ENCODE results near the gene HMGN4. TPM values are rescaled to one million over a fixed set of nuclear protein-coding genes. Genes with fewer than 3 reads are reported as not detected.
A peak's percentile ranks its signal among the peaks of the same experiment; 100 is the strongest.
"Not testable (repeated sequence)": the region's sequence is repeated elsewhere in the genome, so short reads cannot be mapped to it uniquely, and the experiment has no call there.

HMGN4 gene
- total RNA-seq, 1 donor from 2014 or later, result 27.2 TPM

DNA sequence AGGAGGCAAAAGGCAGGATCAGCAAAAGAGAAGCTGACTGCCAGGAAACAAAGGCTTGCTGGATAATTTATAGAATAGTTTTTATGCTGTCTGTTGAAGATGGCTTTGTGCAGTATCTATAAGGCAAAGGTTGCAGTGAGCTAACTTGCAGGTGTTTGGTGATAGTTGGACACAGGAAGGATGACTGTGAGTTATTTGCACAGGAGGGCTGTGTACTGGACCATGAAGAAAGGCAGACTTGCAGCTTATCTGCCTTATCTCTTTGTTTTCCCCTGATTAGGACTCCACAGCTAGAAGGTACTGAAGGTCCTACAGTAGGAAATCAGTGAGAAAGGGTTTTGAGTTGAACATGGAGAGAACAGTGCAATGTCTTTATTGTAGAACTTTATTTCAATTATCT is 36.0 kb upstream of the HMGN4 start:
- Mint-ChIP-seq H3K9me3 (ENCODE audit: unreplicated experiment) (no peaks in the 10 kb centered on the region), H3K27me3 (ENCODE audit: unreplicated experiment) (peaks cover 8% of the 10 kb centered on the region), H3K4me1 (ENCODE audit: unreplicated experiment) (peaks cover 25% of the 10 kb centered on the region), H3K36me3 (ENCODE audit: low read depth, unreplicated experiment) (no peaks in the 10 kb centered on the region), H3K27ac (ENCODE audit: unreplicated experiment) (no peak overlapping the region), H3K4me3 (ENCODE audit: unreplicated experiment) (peak overlapping the region; percentile 2)
- no peak for DNase-seq (ENCODE audit: low spot score)
- TF ChIP-seq, protein P1, sequence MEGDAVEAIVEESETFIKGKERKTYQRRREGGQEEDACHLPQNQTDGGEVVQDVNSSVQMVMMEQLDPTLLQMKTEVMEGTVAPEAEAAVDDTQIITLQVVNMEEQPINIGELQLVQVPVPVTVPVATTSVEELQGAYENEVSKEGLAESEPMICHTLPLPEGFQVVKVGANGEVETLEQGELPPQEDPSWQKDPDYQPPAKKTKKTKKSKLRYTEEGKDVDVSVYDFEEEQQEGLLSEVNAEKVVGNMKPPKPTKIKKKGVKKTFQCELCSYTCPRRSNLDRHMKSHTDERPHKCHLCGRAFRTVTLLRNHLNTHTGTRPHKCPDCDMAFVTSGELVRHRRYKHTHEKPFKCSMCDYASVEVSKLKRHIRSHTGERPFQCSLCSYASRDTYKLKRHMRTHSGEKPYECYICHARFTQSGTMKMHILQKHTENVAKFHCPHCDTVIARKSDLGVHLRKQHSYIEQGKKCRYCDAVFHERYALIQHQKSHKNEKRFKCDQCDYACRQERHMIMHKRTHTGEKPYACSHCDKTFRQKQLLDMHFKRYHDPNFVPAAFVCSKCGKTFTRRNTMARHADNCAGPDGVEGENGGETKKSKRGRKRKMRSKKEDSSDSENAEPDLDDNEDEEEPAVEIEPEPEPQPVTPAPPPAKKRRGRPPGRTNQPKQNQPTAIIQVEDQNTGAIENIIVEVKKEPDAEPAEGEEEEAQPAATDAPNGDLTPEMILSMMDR (IDR thresholded peaks at IDR 0.05; ENCODE audit: unreplicated experiment), result no peak

- TF ChIP-seq, protein P1 (IDR thresholded peaks at IDR 0.05; ENCODE audit: unreplicated experiment), result no peak
- no peaks in the 10 kb centered on the region for H3K36me3 Mint-ChIP-seq (ENCODE audit: low read depth, unreplicated experiment)
- H3K9me3 Mint-ChIP-seq (ENCODE audit: unreplicated experiment), result no peaks in the 10 kb centered on the region
- H3K27me3 Mint-ChIP-seq (ENCODE audit: unreplicated experiment), result peaks cover 8% of the 10 kb centered on the region
- H3K27ac Mint-ChIP-seq (ENCODE audit: unreplicated experiment), result no peak overlapping the region
- no peak overlapping the region for H3K4me3 Mint-ChIP-seq (ENCODE audit: unreplicated experiment)
- DNase-seq (ENCODE audit: low spot score), result no peak
- H3K4me1 Mint-ChIP-seq (ENCODE audit: unreplicated experiment), result peaks cover 23% of the 10 kb centered on the region
Measured at GRCh38 chr6:26502626-26503025, 35.5 kb upstream of the HMGN4 start.

GRCh38 chr6:26507658-26508057 is 30.5 kb upstream of the HMGN4 start:
- H3K4me3 Mint-ChIP-seq (ENCODE audit: unreplicated experiment), result no peak overlapping the region
- TF ChIP-seq, protein P1 (IDR thresholded peaks at IDR 0.05; ENCODE audit: unreplicated experiment), result no peak
- H3K36me3 Mint-ChIP-seq (ENCODE audit: low read depth, unreplicated experiment), result no peaks in the 10 kb centered on the region
- no peak overlapping the region for H3K27ac Mint-ChIP-seq (ENCODE audit: unreplicated experiment)
- peaks cover 4% of the 10 kb centered on the region for H3K4me1 Mint-ChIP-seq (ENCODE audit: unreplicated experiment)
- H3K27me3 Mint-ChIP-seq (ENCODE audit: unreplicated experiment), result peaks cover 9% of the 10 kb centered on the region
- no peaks in the 10 kb centered on the region for H3K9me3 Mint-ChIP-seq (ENCODE audit: unreplicated experiment)
- DNase-seq (ENCODE audit: low spot score), result no peak

- not testable (repeated sequence) for H3K4me1 Mint-ChIP-seq (ENCODE audit: unreplicated experiment); H3K36me3 Mint-ChIP-seq (ENCODE audit: low read depth, unreplicated experiment); H3K9me3 Mint-ChIP-seq (ENCODE audit: unreplicated experiment); H3K27me3 Mint-ChIP-seq (ENCODE audit: unreplicated experiment); H3K4me3 Mint-ChIP-seq (ENCODE audit: unreplicated experiment); H3K27ac Mint-ChIP-seq (ENCODE audit: unreplicated experiment); DNase-seq (ENCODE audit: low spot score)
Measured at GRCh38 chr6:26511033-26511432, 27.1 kb upstream of the HMGN4 start.

GRCh38 chr6:26514984-26515383 is 23.2 kb upstream of the HMGN4 start:
- DNase-seq (ENCODE audit: low spot score), result no peak
- Mint-ChIP-seq H3K9me3 (ENCODE audit: unreplicated experiment) (no peaks in the 10 kb centered on the region), H3K27ac (ENCODE audit: unreplicated experiment) (no peak overlapping the region), H3K27me3 (ENCODE audit: unreplicated experiment) (peaks cover 4% of the 10 kb centered on the region), H3K36me3 (ENCODE audit: low read depth, unreplicated experiment) (no peaks in the 10 kb centered on the region), H3K4me3 (ENCODE audit: unreplicated experiment) (no peak overlapping the region), H3K4me1 (ENCODE audit: unreplicated experiment) (no peaks in the 10 kb centered on the region)
- TF ChIP-seq, protein P1 (IDR thresholded peaks at IDR 0.05; ENCODE audit: unreplicated experiment), result no peak

Data from endothelial cell (in vitro differentiated cells).